Loucy (cell line): ENCODE results near the gene GATA1.

Experiments used
- H2AFZ ChIP-seq: fragments of 200-600 bp; sonication (generic); 2 replicates; pipeline ENCODE4 v1.6.0; 2016; ENCODE audit warnings: antibody characterized with exemption, mild to moderate bottlenecking, low read length, moderate library complexity
- H3F3A ChIP-seq: fragments of 200-600 bp; 2 replicates; pipeline ENCODE4 v1.6.0; 2016; ENCODE audit warnings: antibody characterized with exemption, low read depth, mild to moderate bottlenecking
- H3K27me3 ChIP-seq: fragments of 200-600 bp; sonication (generic); 2 replicates; pipeline ENCODE4 v1.6.1; 2014; ENCODE audit warnings: low read length, mild to moderate bottlenecking; ENCODE audit not compliant: insufficient read depth, poor library complexity, severe bottlenecking
- H3K36me3 ChIP-seq: fragments of 200-600 bp; sonication (generic); 2 replicates; pipeline ENCODE4 v1.6.1; 2016; ENCODE audit warnings: low read length; ENCODE audit not compliant: insufficient read depth
- H3K4me1 ChIP-seq: fragments of 200-600 bp; sonication (generic); 2 replicates; pipeline ENCODE4 v1.5.1; 2014; ENCODE audit warnings: low read length, mild to moderate bottlenecking; ENCODE audit not compliant: insufficient read depth, poor library complexity, severe bottlenecking
- H3K4me2 ChIP-seq: fragments of 200-600 bp; sonication (generic); 2 replicates; pipeline ENCODE4 v1.6.0; 2014; ENCODE audit warnings: antibody characterized with exemption, low read length, low read depth, mild to moderate bottlenecking; ENCODE audit not compliant: poor library complexity, severe bottlenecking
- H3K4me3 ChIP-seq: fragments of 200-600 bp; sonication (generic); 2 replicates; pipeline ENCODE4 v1.5.1; 2014; ENCODE audit warnings: low read length, mild to moderate bottlenecking, mixed read lengths; ENCODE audit not compliant: poor library complexity, severe bottlenecking
- H3K79me2 ChIP-seq: fragments of 200-600 bp; sonication (generic); 2 replicates; pipeline ENCODE4 v1.6.1; 2014; ENCODE audit warnings: low read length; ENCODE audit not compliant: insufficient read depth
- H3K9ac ChIP-seq: fragments of 200-600 bp; sonication (generic); 2 replicates; pipeline ENCODE4 v1.6.0; 2014; ENCODE audit warnings: mild to moderate bottlenecking, low read depth, low read length, moderate library complexity; ENCODE audit not compliant: poor library complexity, severe bottlenecking
- H3K9me2 ChIP-seq: fragments of 200-600 bp; sonication (generic); replicated peaks from 2 replicates; pipeline ENCODE4 v1.6.1; 2016; ENCODE audit warnings: low read depth, low read length, mixed read lengths
- H3K9me3 ChIP-seq: fragments of 200-600 bp; sonication (generic); 2 replicates; pipeline ENCODE4 v1.6.1; 2014; ENCODE audit warnings: mild to moderate bottlenecking, antibody characterized with exemption, low read length, low read depth; ENCODE audit not compliant: insufficient read depth
- H4K20me1 ChIP-seq: fragments of 200-600 bp; sonication (generic); 2 replicates; pipeline ENCODE4 v1.6.0; 2014; ENCODE audit warnings: antibody characterized with exemption, low read length, mild to moderate bottlenecking; ENCODE audit not compliant: insufficient read depth, poor library complexity, severe bottlenecking
- EZH2phosphoT487 ChIP-seq: fragments of 200-600 bp; IDR thresholded peaks from 2 replicates; pipeline ENCODE4 v1.6.1; 2018; ENCODE audit warnings: antibody characterized with exemption, mild to moderate bottlenecking, moderate library complexity, borderline replicate concordance
- TF ChIP-seq, protein P1 (sequence below): fragments of 200-600 bp; sonication (generic); conservative IDR thresholded peaks from 2 replicates; pipeline ENCODE4 v1.5.1; 2014; ENCODE audit warnings: mild to moderate bottlenecking, antibody characterized with exemption, low read length

The GATA1 gene

DNA sequence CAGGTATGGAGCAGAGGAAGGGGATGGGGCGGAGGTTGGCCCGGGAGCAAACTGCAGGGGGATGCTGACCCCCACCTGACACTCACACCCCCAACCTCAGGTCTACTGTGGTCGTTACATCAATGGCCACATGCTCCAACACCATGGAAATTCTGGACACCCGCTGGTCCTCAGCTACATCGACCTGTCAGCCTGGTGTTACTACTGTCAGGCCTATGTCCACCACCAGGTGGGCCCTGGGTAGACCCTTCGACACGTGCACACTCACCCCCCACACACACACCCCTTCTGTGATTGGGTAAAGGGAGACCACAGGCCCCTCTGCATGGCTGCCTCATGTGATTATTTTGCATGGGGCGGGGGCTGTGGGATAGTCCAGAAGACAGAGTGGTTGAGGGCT, 37.7 kb downstream of the GATA1 start:
- Histone ChIP-seq H3K9me2 (no peaks in the 10 kb centered on the region), H3K79me2 (no peaks in the 10 kb centered on the region), H3K36me3 (peaks cover 3% of the 10 kb centered on the region; the same call in 1 of the 2 replicates), H3K4me1 (no peaks in the 10 kb centered on the region), H3K27me3 (no peaks in the 10 kb centered on the region), H3K4me2 (no peak overlapping the region), H3F3A (no peaks in the 10 kb centered on the region), H3K4me3 (no peak overlapping the region), H4K20me1 (no peaks in the 10 kb centered on the region), H3K9me3 (no peaks in the 10 kb centered on the region), H3K9ac (no peak overlapping the region), H2AFZ (no peak overlapping the region)
- TF ChIP-seq, protein P1, sequence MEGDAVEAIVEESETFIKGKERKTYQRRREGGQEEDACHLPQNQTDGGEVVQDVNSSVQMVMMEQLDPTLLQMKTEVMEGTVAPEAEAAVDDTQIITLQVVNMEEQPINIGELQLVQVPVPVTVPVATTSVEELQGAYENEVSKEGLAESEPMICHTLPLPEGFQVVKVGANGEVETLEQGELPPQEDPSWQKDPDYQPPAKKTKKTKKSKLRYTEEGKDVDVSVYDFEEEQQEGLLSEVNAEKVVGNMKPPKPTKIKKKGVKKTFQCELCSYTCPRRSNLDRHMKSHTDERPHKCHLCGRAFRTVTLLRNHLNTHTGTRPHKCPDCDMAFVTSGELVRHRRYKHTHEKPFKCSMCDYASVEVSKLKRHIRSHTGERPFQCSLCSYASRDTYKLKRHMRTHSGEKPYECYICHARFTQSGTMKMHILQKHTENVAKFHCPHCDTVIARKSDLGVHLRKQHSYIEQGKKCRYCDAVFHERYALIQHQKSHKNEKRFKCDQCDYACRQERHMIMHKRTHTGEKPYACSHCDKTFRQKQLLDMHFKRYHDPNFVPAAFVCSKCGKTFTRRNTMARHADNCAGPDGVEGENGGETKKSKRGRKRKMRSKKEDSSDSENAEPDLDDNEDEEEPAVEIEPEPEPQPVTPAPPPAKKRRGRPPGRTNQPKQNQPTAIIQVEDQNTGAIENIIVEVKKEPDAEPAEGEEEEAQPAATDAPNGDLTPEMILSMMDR = no peak
- no peak for TF ChIP-seq EZH2phosphoT487

DNA sequence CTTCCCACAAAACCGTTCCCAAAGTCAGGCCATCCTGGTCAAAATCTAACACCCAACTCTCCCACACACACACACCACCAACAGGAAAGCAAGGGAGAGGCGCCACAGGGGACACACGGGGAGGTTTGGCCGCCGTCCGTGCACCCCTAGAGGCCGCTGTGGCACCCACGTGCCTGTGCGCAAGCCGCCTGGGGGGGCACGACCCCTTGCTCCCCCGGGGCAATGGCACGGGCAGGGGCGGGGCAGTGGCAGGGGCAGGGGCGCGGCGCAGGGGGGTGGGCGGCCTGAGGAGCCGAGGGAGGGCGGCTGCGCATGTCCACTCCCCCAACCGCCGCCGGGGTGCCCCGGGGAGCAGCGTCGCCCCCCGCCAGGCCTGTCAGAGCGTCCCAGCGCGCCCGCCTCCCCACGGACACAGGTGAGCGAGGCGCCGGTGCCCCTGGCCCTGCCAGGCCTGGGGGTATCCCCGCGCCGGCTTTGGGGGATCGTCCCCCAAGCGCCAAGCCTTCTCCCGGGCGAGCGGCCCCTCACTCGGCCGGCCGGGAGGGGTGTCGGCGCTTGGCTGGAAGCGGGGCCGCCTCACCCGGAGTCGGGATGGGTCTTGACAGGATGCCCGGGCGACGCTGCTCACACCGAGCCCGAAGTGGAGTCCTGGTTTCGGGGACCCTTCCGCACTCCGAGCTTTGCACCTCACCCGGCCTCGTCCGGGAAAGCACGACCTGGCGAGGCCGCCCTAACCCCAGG, 39.9 kb downstream of the GATA1 start, which contains the start of gene ERAS:
Gene ERAS, plus strand, starts transcription at position 379 of the 741 bp plus-strand sequence. CDS start 2,611 bp downstream, outside the sequence.
- Histone ChIP-seq H4K20me1 (no peaks in the 10 kb centered on the region), H3K4me2 (no peak within 1 kb of the TSS), H3K9me2 (no peaks in the 10 kb centered on the region), H2AFZ (no peak within 1 kb of the TSS), H3K9me3 (no peaks in the 10 kb centered on the region), H3K36me3 (peaks cover 3% of the 10 kb centered on the region; the same call in 1 of the 2 replicates), H3F3A (no peaks in the 10 kb centered on the region), H3K4me3 (no peak within 1 kb of the TSS), H3K79me2 (no peaks in the 10 kb centered on the region), H3K4me1 (no peaks in the 10 kb centered on the region), H3K9ac (no peak within 1 kb of the TSS), H3K27me3 (no peaks in the 10 kb centered on the region)
- TF ChIP-seq, protein P1 = no peak
- no peak for TF ChIP-seq EZH2phosphoT487

DNA sequence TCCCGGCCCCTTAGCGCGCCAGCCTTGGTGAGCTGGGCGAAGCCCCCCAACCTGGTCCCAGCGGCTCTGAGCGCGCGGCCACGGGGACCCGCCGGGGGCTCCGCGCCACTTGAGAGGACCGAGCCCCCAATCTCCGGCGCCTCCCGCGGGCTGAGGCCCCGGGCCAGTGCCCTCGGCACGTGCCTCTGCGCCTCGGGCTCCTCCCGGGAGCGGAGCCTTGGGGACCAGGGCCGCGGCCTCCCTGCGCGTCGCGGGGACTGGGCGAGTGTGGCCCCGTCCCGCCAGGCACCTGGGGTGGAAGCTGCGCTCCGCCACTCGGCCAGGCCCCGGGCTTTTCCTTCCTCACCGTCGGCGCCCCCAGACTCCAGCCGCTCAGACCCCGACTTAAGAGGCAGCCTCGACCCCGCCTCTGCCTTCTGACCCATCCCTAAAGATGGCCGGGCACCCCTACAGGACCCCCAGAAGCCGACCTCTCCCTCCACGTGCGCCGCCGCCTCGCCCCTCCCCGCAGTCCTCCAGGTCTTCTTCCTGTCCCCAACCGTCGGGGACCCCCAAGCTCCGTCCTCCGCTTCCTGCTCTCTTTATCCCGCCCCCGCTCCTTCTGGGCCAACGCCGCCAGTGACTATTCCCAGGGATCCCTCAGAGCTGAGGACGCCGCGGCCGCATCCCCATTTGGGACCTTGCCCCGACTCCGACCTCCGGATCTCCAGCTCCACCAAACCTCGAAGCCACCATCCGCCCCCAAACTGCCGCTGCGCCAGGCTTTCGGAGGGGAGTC, 40.7 kb downstream of the GATA1 start:
- no peak overlapping the region for H3K4me2 ChIP-seq
- TF ChIP-seq, protein P1 = no peak
- no peak for TF ChIP-seq EZH2phosphoT487
- no peaks in the 10 kb centered on the region for H3K27me3 ChIP-seq
- no peaks in the 10 kb centered on the region for H3K9me2 ChIP-seq
- H3K36me3 ChIP-seq = peaks cover 3% of the 10 kb centered on the region; the same call in 1 of the 2 replicates
- H3K79me2 ChIP-seq = no peaks in the 10 kb centered on the region
- no peaks in the 10 kb centered on the region for H3K9me3 ChIP-seq
- no peak overlapping the region for H3K4me3 ChIP-seq
- H3F3A ChIP-seq = no peaks in the 10 kb centered on the region
- H3K4me1 ChIP-seq = no peaks in the 10 kb centered on the region
- no peaks in the 10 kb centered on the region for H4K20me1 ChIP-seq
- H2AFZ ChIP-seq = no peak overlapping the region
- H3K9ac ChIP-seq = no peak overlapping the region
